Ishikawa (cell line): ENCODE data around the gene ARL3.

ENCODE experiments used
- CEBPB ChIP-seq: IDR thresholded peaks from 2 replicates; pipeline ENCODE4 v1.6.1; 2012
- EP300 ChIP-seq: IDR thresholded peaks from 2 replicates; pipeline ENCODE4 v1.6.1; 2012; ENCODE audit warnings: borderline replicate concordance

- TF ChIP-seq CEBPB = no peak
- TF ChIP-seq EP300 = no peak
Measured at GRCh38 chr10:102701796-102702195, 12.4 kb downstream of the ARL3 start.
